LNCAP (cell line): Measurements from ENCODE around the gene TNS3.

Experiments used
- CTCF ChIP-seq: fragments of 450-650 bp; IDR thresholded peaks from 2 replicates; pipeline ENCODE4 v1.5.1; 2017; ENCODE audit warnings: mild to moderate bottlenecking

Gene TNS3

DNA sequence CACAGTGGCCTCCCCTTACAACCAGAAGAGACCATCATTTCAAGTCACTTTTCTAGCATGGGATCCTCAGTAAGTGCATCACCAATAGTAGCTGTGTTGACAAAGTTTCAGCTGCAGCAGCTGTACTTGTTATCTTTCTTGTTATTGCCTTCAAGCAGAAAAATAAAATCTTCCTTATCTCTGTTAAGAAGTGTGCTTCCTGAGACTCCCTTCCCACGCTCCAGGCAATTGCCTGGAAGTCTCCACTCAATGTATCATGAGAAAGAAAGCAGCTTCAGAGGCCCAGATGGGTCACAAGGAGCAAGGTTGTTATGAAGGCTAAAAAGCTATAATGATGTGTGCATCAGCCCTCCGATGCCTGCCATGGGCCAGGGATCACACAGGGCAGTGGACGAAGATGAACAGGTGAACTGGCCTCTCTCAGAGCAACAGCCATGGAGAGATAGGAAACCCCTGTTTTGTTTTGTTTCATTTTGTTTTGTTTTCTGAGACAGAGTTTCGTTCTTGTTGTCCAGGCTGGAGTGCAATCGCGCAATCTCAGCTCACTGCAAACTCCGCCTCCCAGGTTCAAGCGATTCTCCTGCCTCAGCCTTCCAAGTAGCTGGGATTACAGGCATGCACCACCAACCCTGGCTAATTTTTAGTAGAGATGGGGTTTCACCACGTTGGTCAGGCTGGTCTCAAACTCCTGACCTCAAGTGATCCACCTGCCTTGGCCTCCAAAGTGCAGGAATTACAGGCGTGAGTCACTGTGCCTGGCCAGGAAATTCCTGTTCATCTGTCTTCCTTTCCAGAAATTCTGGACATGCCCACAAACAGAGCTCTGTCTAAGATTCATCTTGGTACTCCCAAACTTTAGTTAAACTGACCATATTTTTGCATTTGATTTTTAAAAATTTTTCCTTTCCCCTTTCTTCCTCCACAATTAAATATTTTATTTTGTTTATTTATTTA, 340.5 kb downstream of the TNS3 start:
- no peak for TF ChIP-seq CTCF

- no peak for TF ChIP-seq CTCF
These were observed 341.9 kb downstream of the TNS3 start for GRCh38 chr7:47239931-47240421.

DNA sequence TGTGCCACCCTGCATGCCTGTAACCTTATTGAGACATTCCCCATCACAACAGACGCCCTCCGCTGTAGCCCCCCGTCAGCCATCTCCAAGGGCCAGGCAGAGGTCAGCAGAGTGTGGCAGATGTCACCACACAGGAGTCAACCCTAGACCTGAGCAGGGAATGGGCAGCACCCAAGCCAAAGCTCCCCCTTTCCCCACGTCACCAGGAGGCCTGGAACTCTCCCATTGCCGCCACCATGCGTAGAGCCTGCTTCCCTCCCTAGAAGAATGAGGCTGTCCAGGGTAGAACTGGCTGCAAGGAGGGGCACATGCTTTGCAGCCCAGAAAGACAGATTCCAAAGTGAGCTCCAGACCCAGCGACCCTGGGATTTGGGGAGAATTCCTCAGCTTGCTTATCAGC, 342.9 kb downstream of the TNS3 start:
- TF ChIP-seq CTCF: no peak

DNA sequence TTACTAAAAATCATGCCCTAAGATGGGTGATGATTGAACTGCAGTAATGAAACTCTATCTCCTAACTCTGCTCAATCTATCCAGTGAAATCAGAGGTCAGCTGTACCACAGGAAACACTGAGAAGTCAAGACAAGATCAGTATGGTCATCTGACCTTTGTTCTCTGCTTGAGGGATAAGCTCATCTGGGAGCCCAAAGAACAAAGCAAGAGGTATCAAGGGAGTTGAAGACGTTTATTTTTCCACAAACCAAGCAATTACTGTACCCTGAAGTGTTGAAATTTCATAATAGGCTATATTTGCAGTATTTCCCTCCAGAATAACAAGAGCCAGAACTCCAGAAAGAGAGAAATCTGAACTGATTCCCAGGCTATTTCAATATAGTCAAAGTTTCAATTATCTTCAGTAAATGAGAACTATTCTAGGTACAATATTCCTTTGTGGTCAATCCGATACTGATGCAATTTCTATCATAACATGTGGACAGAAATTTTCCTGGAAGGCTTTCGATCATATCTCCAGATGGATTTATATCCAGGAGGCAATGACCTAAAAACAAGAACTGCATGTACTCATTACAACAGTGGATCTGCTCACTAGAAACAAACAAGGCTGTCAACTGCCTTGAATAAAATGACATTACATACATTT, 345.3 kb downstream of the TNS3 start:
- no peak for TF ChIP-seq CTCF

GRCh38 chr7:47233996-47234395, 347.9 kb downstream of the TNS3 start:
- no peak for TF ChIP-seq CTCF

- no peak for TF ChIP-seq CTCF
These were observed 349.0 kb downstream of the TNS3 start for GRCh38 chr7:47232751-47233412.

GRCh38 chr7:47231627-47232026, 350.3 kb downstream of the TNS3 start:
- TF ChIP-seq CTCF: no peak
